GM18909 (cell line): Measurements from ENCODE around the gene NME2.
"Not testable (repeated sequence)": the region's sequence is repeated elsewhere in the genome, so short reads cannot be mapped to it uniquely, and the experiment has no call there.

Experiments used
- ATAC-seq: cut with Tn5 transposase; IDR thresholded peaks from one replicate; pipeline ENCODE4 v1.9.1; 2021; ENCODE audit warnings: mild to moderate bottlenecking; ENCODE audit not compliant: unreplicated experiment, poor library complexity

Gene NME2

DNA sequence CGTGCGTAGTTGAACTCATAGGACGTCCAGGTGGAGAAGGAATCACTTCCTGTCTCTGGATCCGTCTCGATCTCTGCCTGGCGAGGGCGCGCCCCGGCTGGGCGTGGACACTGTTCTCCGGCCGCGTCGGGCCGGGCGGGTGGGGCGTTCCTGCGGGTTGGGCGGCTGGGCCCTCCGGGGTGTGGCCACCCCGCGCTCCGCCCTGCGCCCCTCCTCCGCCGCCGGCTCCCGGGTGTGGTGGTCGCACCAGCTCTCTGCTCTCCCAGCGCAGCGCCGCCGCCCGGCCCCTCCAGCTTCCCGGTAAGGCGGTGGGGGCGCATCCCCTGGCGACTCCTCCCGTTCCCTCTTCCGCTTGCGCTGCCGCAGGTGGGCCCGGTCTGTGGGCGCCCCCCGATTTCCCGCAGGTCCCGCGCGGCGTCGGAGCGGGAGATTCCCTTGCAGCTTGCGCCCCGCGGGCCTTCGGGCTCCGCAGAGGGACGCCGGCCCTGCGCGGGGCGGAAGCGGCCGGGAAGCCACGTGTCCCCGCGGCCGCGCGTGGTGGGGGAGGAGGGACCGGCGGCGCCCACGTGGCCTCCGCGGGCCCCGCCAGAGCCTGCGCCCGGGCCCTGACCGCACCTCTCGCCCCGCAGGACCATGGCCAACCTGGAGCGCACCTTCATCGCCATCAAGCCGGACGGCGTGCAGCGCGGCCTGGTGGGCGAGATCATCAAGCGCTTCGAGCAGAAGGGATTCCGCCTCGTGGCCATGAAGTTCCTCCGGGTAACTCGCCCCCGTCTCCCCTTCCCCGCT, at the start of gene NME2:
TSS of gene NME2 (plus strand) at position 214 of the 789 bp plus-strand sequence. CDS start at position 634, 420 bp downstream.
- ATAC-seq = peak; percentile 90

DNA sequence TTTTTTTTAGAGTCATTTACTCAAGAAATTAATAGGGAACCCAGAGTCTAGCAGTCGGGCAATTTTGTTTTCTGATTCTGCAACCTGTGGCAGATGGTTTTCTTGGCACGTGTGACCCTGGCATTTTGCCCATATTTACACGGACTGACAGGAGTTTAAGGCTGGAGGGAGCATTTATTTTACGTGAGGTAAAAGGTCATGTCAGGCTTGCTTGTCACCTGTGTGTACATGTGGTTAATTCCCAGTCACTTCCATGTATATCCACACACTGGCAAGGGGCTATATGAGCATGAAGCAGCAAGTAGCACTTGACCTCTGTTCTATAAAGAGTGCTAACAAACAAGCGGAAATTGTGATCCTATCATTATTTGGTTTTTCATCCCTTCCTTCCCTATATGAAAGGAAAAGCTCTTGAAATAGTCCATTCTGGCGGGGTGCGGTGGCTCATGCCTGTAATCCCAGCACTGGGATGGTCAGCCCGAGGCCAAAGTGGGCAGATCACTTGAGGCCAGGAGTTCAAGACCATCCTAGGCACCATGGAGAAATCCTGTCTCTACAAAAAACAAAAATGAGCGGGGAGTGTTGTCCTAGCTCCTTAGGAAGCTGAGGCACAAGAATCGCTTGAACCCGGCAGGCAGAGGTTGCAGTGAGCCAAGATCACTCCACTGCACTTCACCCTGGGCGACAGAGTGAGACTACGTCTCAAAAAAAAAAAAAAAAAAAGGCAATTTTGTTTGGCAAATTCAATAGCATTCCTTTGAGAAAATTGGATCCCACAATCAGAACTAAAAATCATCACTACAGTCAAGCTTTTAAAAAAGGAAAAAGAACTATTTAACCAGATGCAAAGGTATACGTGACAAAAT, 47.6 kb upstream of the NME2 start:
- no peak for ATAC-seq

DNA sequence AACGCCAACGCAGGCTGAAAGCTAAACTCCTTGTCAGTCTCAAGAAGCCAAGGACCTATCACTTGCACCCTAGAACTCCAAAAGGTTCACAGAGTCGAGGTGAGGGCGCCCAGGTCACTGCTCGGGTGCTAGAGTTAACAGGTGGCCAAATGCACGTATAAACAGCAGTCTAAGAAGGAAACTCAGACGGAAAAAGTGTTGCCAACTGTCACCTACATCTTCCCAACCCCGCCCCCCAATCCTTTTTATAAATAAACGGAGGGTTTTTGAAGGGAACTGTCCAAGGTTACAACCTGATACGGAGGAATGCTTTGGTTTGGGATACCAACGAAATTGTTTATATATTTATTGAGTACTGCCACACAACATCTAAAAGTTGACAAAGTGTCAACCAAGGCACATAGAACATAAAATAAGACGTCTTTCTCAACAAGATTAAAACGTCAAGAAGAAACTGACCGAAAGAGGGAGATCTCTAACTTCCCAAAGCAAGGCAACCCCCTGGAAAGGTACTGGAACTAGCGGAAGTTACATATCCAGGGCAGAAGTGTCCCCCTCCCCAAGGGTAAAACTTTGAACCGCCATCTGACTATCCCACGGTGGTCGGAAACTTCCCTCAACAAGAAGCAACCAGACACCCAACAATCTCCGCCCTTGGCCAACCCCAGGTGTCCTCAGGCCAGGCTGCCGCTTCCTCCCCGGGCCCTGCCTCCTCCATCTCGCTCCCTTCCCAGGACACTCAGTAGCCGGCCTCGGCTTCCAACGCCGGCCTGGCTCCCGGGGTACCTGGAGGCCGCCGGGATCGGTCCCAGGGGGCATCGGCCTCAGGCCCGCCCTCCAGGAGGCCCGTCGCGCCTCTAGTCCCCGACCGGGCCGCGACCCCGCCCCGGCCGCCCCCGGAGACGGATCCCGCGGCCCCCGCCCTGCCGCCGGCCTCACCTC, 46.5 kb upstream of the NME2 start:
- peak; percentile 28 for ATAC-seq

DNA sequence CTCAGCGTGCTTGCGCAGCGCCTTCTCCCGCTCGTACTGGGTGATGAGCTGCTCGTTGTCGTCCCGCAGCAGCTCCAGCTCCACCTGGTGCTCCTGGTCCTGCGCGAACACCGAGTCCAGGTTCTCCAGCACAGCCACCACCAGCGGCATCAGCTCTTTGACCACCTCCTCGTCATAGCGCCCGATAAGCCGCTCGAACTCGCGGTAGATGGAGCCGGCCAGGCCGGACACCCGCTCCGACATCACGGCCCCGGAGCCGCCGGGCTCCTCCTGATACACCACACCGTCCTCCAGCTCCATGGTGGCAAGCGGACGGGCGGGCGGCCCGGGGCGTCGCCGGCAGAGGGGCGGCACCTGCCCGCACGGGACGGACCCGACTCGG, 45.9 kb upstream of the NME2 start:
- ATAC-seq = peak; percentile 23

DNA sequence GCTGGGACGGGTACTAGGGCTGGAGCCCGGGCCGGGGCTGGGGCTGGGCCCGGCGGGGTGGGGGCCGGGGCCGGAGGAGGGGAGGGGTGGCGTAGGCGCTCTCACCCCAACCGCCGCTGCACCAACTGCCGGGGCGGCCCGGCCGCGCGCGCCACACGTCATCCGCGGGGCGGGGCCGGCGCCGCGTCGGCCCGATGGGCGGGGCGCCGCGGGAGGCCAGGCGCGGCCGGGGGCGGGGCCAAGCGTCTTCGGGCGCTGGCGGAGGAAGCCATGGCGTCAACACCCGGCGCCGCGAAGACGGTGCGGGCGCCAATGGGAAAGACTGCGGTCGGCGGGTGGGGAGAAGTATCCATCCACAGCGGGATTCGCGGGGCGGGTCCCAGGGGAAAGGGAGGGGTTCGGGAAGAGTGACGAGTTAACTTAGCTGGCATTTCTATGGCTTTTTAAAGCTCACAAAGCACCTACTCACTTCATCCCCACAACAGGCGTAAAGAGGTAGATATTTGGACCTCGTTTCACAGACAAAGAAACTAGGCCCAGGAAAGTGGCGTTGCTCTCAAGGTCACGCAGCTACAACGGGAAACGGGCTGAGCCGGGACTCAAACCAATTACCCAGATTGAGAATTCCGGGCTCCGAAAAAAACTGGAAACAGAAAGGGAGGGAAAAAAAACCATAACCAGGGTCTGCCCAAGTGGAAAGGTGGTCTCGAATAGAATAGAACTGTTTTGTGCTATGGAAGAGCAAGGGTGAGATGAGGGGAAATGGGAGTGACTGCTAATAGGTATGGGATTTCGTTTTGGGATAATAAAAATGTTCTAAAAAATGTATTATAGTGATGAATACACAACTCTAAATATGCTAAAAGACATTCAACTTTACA, 45.2 kb upstream of the NME2 start, which contains the start of gene SPAG9:
TSS of gene SPAG9 (minus strand) at position 130 of the 881 bp plus-strand sequence. CDS start 212 bp downstream, outside the sequence.
- peak; percentile 79 for ATAC-seq

DNA sequence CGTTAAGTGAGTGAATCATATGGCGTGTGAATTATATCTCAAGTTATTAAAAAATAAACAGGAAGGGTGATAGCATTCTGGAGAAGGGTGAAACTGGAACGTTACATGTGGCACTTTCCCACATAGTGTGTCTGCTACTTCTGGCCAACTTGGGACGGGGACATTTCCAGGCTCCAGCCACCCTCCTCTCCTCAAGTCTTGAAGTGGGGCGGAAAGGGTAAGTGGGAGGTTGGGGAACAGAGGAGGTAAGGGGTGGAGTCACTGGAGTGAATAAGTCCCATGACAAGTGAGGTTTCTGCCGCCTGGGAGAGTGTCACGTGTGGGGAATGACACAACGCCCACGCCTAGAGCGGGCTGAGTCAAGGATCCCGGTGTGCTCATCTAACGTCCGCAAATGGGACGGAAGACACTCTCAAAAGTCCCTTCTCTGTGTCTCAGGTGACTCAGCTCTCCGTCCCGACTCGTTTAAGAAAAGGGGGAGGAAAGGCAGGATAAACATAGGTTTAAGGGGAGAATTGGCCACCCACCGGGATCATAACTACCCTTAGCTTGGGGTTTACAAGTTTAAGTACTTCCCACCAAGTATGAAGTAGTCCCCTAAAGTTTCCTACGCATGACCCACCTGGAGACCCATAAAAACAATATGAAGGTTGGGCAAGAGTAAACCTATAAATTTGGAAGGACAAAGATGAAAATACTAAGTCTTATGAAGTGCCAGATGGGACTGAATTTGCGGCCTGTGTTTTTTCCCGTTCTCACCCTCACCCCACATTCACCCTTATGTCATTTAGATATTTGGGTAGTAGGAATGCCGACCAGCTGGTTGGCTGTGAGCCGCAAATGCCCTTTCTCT, 44.4 kb upstream of the NME2 start:
- peak; percentile 30 for ATAC-seq

DNA sequence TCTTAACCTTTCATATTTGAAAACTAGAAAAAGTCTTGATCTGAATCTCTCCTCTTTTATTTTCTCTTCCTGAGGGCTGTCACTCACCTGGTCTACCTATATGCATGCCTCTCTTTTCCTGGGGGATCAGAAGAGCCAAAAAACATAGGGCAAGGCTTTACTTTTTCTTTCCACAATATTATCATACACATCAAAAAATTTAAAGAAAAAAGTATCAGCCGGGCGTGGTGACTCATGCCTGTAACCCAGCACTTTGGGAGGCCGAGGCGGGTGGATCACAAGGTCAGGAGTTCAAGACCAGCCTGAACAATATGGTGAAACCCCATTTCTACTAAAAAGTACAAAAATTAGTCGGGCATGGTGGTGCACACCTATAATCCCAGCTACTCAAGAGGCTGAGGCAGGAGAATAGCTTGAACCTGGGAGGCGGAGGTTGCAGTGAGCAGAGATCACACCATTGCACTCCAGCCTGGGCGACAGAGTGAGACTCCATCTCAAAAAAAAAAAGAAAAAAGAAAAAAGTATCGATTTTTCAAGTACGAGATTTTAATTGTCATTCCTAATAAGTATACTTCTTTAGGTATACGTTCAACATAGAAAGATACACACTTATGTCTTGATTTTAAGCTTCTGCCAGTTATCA, 43.6 kb upstream of the NME2 start:
- not testable (repeated sequence) for ATAC-seq

DNA sequence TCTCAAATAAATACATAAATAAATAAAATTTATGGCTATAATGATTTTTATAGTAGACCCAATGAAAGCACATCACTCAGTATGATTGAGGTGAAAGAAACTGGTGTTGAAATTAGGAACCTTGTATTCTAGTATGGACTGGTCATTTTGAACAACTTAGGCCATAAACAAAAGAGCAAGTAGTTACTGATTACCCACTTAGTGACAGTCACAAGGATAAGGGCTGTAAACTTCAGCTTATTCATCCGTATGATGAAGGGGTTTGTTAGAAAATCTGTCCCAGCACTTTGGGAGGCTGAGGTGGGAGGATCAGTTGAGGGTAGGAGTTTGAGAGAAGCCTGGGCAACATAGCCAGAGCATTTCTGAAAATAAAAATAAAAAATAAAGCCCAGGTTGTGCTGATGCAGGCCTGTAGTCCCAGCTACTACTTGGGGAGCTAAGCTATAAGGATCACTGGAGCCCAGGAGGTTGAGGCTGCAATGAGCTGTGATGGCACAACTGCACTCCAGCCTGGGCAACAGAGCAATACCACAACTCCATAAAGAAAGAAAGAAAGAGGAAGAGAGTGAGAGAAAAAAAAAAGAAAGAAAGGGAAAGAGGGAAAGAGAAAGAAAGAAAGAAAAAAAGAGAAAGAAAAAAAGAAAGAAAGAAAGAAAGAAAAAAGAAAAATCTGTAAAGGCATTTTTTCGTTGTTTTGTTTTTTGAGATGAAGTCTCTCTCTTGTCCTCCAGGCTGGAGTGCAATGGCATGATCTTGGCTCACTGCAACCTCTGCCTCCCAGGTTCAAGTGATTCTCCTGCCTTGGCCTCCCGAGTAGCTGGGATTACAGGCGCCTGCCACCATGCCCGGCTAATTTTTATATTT, 41.3 kb upstream of the NME2 start:
- no peak for ATAC-seq

DNA sequence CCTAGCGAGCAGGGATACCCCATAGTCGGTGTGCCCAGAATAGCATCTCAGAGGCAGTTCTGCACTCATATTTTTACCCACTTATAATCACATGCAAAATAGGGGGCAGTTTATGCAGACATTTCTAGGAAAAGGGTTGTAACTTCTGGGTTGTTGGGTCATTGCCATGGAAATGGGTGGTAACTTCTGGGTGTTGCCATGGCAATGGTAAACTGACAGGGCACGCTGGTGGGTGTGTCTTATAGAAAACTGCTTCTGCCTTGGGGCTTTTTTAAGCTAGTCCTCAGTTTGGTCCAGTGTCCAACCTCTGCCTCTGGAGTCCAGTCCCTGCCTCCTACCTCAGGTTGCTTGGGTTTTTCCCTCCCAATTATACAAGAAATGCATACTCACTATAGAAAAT, 38.1 kb upstream of the NME2 start:
- no peak for ATAC-seq

DNA sequence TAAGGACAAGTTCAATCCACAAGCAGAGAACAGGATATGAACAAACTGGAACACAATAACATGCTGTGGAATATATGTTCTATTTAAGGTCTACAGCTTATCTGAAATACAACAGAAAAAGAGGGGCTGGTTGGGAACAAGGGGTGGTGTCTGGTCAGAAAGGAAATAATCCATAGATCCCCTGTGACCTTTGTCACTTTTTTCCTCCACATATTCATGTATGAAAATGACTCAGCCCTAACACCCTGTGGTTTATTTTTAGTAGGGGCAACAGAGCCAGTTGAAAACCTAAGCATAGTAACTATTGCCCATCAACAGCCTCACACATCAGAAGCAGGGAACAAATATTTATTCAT, 33.3 kb upstream of the NME2 start:
- ATAC-seq = peak; percentile 73

DNA sequence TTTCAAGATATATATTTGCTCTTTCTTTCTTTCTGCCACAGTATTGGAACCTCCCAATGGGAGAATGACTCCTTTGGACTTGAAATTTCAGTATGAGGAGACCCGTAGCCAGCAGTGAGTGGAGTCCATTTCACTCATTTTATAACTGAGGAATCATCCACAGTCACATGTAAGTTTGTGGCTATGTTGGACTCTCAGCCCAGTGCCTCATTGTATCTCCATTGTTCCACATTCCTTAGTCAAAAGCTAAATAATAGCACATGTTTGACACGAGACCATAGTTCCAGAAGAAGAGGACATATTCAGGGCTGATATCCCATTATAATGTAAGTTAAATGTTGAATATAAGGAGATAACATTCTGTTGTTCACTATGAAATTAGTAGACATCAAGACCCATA, 32.8 kb upstream of the NME2 start:
- ATAC-seq = no peak

DNA sequence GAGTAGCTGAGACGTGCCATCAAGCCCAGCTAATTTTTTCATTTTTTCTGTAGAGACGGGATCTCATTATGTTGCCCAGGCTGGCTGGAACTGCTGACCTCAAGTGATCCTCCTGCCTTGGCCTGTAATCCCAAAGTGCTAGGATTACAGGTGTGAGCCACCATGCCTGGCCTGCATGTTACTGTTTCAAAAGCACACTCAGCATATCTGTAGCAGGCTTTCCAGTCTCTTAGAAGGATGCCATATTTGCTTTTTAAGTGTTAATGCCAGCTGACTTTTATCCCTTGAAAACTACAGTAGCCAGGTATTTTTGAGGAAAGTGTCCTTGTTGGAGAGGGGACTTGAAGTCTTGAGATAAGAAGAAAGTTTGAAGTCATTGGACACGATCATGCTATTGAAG, 30.3 kb upstream of the NME2 start:
- ATAC-seq = no peak

DNA sequence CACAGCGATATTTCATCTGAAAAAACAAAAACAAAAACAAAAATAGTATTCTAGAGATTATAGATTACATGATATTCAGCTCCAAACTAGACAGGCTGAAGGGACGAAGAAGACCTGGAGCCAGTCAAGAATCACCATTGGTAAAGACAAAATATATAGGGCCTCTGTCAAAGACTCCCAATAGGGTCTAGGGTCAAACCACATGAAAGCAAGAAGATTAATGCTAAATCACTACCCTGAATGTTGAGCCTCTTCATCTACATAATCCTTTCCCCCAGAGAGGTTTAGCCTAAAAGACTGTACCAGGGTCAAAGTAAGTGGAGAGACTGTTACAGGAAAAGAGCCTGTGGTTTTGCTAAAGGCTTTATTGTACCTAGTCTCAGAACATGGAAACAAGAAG, 23.6 kb upstream of the NME2 start:
- no peak for ATAC-seq

DNA sequence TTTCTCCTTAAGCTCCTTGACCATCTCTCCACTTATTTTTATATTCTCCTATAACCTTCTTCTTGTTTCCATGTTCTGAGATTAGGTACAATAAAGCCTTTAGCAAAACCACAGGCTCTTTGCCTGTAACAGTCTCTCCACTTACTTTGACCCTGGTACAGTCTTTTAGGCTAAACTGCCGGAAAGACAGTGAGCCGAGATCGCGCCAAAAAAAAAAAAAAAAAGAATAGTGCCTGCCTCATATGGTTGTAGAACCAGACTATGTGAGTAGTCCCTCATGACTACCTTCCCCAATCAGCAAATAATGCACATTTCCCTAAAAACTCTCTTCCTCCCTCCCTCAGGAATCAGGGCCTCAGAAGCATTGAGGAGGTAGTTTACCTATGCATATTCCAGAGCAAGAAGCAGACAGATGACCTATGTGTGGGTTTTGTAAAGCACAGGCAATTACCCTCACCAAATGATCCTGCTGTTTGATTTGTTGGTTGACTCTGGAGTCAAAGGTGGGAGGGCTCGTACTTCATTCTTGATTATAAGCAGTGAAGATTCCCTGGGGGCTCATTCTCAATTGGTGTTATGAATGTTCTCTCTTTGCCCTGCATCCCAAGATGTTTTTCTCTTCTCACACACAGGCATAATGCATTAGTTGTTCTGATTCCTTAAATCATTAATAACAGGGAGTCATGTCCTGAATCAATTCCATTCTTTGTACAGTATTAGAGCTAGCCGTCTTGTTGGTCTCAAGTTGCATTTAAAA, 21.8 kb upstream of the NME2 start:
- no peak for ATAC-seq

DNA sequence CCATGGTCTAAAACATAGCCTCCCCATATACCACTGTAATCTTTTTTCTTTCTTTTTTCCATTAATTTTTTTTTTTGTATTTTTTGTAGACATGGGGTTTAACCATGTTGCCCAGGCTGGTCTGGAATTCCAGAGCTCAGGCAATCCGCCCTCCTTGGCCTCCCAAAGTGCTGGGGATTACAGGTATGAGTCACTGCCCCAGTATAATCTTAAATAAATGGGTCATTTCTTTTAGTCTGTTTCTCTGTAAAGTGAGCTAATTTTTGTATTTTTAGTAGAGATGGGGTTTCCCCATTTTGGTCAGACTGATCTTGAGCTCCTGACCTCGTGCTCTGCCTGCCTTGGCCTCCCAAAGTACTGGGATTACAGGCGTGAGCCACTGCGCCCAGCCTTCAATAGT, 18.6 kb upstream of the NME2 start:
- ATAC-seq = no peak

DNA sequence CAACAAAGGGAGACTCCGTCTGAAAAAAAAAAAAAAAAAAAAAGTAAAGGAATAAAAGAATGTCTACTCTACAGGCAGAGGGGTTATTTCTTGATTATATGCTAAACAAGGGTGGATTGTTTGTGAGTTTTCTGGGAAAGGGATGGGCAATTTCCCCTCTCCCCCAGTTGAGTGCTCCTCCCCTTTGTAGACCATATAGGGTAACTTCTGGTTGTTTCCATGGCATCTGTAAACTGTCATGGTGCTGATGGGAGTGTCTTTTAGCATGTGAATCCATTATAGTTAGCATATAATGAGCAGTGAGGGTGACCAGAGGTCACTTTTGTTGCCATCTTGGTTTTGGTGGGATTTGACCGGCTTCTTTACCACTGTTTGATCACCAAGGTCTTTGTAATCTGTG, 17.0 kb upstream of the NME2 start:
- no peak for ATAC-seq
